Endothelial cell (in vitro differentiated cells): ENCODE data around the gene CAMSAP1. TPM values are rescaled to one million over a fixed set of nuclear protein-coding genes. Genes with fewer than 3 reads are reported as not detected.
A peak's percentile ranks its signal among the peaks of the same experiment; 100 is the strongest.

Experiments
- DNase-seq: peaks from one replicate; pipeline ENCODE4 v3.0.0; 2021; ENCODE audit warnings: low spot score
- H3K27ac Mint-ChIP-seq: one replicate; pipeline ENCODE4 v1.8.0; 2021; ENCODE audit warnings: mixed read lengths, inconsistent platforms; ENCODE audit not compliant: unreplicated experiment
- H3K27me3 Mint-ChIP-seq: one replicate; pipeline ENCODE4 v1.8.0; 2021; ENCODE audit warnings: mild to moderate bottlenecking, moderate library complexity, mixed read lengths, inconsistent platforms; ENCODE audit not compliant: unreplicated experiment
- H3K36me3 Mint-ChIP-seq: one replicate; pipeline ENCODE4 v1.8.0; 2021; ENCODE audit warnings: mild to moderate bottlenecking, low read depth, mixed read lengths, inconsistent platforms; ENCODE audit not compliant: unreplicated experiment
- H3K4me1 Mint-ChIP-seq: one replicate; pipeline ENCODE4 v1.8.0; 2021; ENCODE audit warnings: mild to moderate bottlenecking, mixed read lengths, inconsistent platforms; ENCODE audit not compliant: unreplicated experiment
- H3K4me3 Mint-ChIP-seq: one replicate; pipeline ENCODE4 v1.8.0; 2021; ENCODE audit warnings: mild to moderate bottlenecking, mixed read lengths, inconsistent platforms; ENCODE audit not compliant: unreplicated experiment
- H3K9me3 Mint-ChIP-seq: one replicate; pipeline ENCODE4 v1.8.0; 2021; ENCODE audit warnings: mixed read lengths, inconsistent platforms; ENCODE audit not compliant: unreplicated experiment
- CTCF ChIP-seq: fragments of 200-600 bp; sonication (generic); IDR thresholded peaks from one replicate; pipeline ENCODE4 v1.5.0; 2021; ENCODE audit warnings: antibody characterized with exemption; ENCODE audit not compliant: unreplicated experiment
- total RNA-seq: library from RNA; stranded (reverse); fragmentation: NEBNext Ultra II Directional; extraction: Animal tissue kit (Norgen Biotek cat#: 25700); gene quantifications from one replicate; pipeline ENCODE4 v1.2.1, GENCODE V29; 2021; ENCODE audit not compliant: unreplicated experiment

The CAMSAP1 gene
- total RNA-seq, 1 donor from 2014 or later = 44.7 TPM

- peak overlapping the region; percentile 82 for H3K4me3 Mint-ChIP-seq
- peak overlapping the region; percentile 33 for H3K27ac Mint-ChIP-seq
- no peak for DNase-seq
- peaks cover 6% of the 10 kb centered on the region for H3K27me3 Mint-ChIP-seq
- no peak for TF ChIP-seq CTCF
- H3K36me3 Mint-ChIP-seq = peaks cover 48% of the 10 kb centered on the region
- peaks cover 23% of the 10 kb centered on the region for H3K4me1 Mint-ChIP-seq
- peaks cover 3% of the 10 kb centered on the region for H3K9me3 Mint-ChIP-seq
Observed at GRCh38 chr9:135908754-135909204, 1.4 kb upstream of the CAMSAP1 start.

- peaks cover 23% of the 10 kb centered on the region for H3K4me1 Mint-ChIP-seq
- no peaks in the 10 kb centered on the region for H3K9me3 Mint-ChIP-seq
- H3K27me3 Mint-ChIP-seq = peaks cover 6% of the 10 kb centered on the region
- no peak for TF ChIP-seq CTCF
- peaks cover 43% of the 10 kb centered on the region for H3K36me3 Mint-ChIP-seq
- peak overlapping the region; percentile 82 for H3K4me3 Mint-ChIP-seq
- H3K27ac Mint-ChIP-seq = peak overlapping the region; percentile 33
- peak; percentile 35 for DNase-seq
Observed at GRCh38 chr9:135908093-135908753, 877 bp upstream of the CAMSAP1 start.

GRCh38 chr9:135907006-135907430, 328 bp downstream of the CAMSAP1 start:
- no peak overlapping the region for H3K4me3 Mint-ChIP-seq
- H3K27ac Mint-ChIP-seq = no peak overlapping the region
- no peak for TF ChIP-seq CTCF
- DNase-seq = peak; percentile 59
- H3K9me3 Mint-ChIP-seq = no peaks in the 10 kb centered on the region
- peaks cover 23% of the 10 kb centered on the region for H3K4me1 Mint-ChIP-seq
- H3K36me3 Mint-ChIP-seq = peaks cover 41% of the 10 kb centered on the region
- peaks cover 6% of the 10 kb centered on the region for H3K27me3 Mint-ChIP-seq

GRCh38 chr9:135906291-135907005, 898 bp downstream of the CAMSAP1 start:
- peak; percentile 30 for DNase-seq
- TF ChIP-seq CTCF = no peak
- peaks cover 23% of the 10 kb centered on the region for H3K4me1 Mint-ChIP-seq
- H3K27me3 Mint-ChIP-seq = peaks cover 6% of the 10 kb centered on the region
- H3K9me3 Mint-ChIP-seq = no peaks in the 10 kb centered on the region
- peak overlapping the region; percentile 97 for H3K4me3 Mint-ChIP-seq
- peak overlapping the region; percentile 85 for H3K27ac Mint-ChIP-seq
- H3K36me3 Mint-ChIP-seq = peaks cover 40% of the 10 kb centered on the region
